GM12878 (cell line): ENCODE results near the gene TESMIN. TPM values are rescaled to one million over a fixed set of nuclear protein-coding genes. Genes with fewer than 3 reads are reported as not detected.

Experiments used
- ATAC-seq: fragments of 200-7000 bp; cut with Tn5 transposase; 3 replicates; pipeline ENCODE4 v1.9.1; 2020; ENCODE audit warnings: mild to moderate bottlenecking, moderate library complexity
- BruUV-seq: library from RNA; stranded (reverse); fragments of 400-500 nt; replicated peaks from 2 replicates; lab custom pipeline; 2021; lab: Mats Ljungman, UMichigan
- CTCF ChIA-PET: fragments of 300-600 bp; sonication (Branson Sonifier 250); formaldehyde crosslinking; extraction: SDS; loops from one replicate; lab custom pipeline; 2021; ENCODE audit warnings: inconsistent platforms; lab: Yijun Ruan, JAX
- POLR2A ChIA-PET: fragments of 350-600 bp; formaldehyde crosslinking; extraction: SDS; loops from one replicate; lab custom pipeline; 2021; ENCODE audit warnings: inconsistent platforms; lab: Charles Lee
- RAD21 ChIA-PET: fragments of 300-600 bp; sonication (Branson Sonifier 250); formaldehyde crosslinking; loops from one replicate; lab custom pipeline; 2023; ENCODE audit warnings: antibody characterized with exemption; ENCODE audit not compliant: unreplicated experiment; lab: Charles Lee
- SMC1A ChIA-PET: fragments of 300-600 bp; sonication (Branson Sonifier 250); formaldehyde crosslinking; loops from one replicate; lab custom pipeline; 2023; ENCODE audit not compliant: unreplicated experiment, uncharacterized antibody; lab: Charles Lee
- DNase-seq: peaks from one replicate; pipeline ENCODE4 v3.0.0-alpha.2; 2011; ENCODE audit warnings: low read depth, low spot score
- FAIRE-seq: peaks from 3 replicates; lab custom pipeline; 2011; peaks lifted over from hg19 to GRCh38; lab: Jason Lieb, UNC
- H2AFZ ChIP-seq: 2 replicates; pipeline ENCODE4 v1.6.0; 2011; ENCODE audit warnings: low read depth, low read length, control low read depth; ENCODE audit not compliant: control insufficient read depth
- H3K27ac ChIP-seq: 2 replicates; pipeline ENCODE4 v1.5.1; 2011; ENCODE audit warnings: control low read depth; ENCODE audit not compliant: control insufficient read depth, insufficient read depth
- H3K27me3 ChIP-seq, 2 experiments: replicated peaks in 1 of 2; 2 replicates each; pipeline versions ENCODE4 v1.6.0 to v1.6.1; 2011; ENCODE audit warnings: low read length in 1 of 2; ENCODE audit not compliant: control insufficient read depth in 2 of 2, insufficient read depth in 2 of 2
- H3K36me3 ChIP-seq, 2 experiments: 2 replicates each; pipeline ENCODE4 v1.5.1; 2011; ENCODE audit warnings: low read length in 1 of 2; ENCODE audit not compliant: control insufficient read depth in 2 of 2, insufficient read depth in 2 of 2
- H3K4me1 ChIP-seq: 2 replicates; pipeline ENCODE4 v1.6.1; 2011; ENCODE audit warnings: mild to moderate bottlenecking, low read length, moderate library complexity, mixed read lengths; ENCODE audit not compliant: control insufficient read depth, insufficient read depth
- H3K4me2 ChIP-seq: 2 replicates; pipeline ENCODE4 v1.6.0; 2011; ENCODE audit warnings: control low read depth; ENCODE audit not compliant: control insufficient read depth, insufficient read depth
- H3K4me3 ChIP-seq: fragments of 200-600 bp; sonication (generic); 2 replicates; pipeline ENCODE4 v1.5.1; 2016
- H3K79me2 ChIP-seq: 2 replicates; pipeline ENCODE4 v1.6.0; 2011; ENCODE audit warnings: low read length; ENCODE audit not compliant: control insufficient read depth, insufficient read depth
- H3K9ac ChIP-seq: 2 replicates; pipeline ENCODE4 v1.8.0; 2011; ENCODE audit warnings: low read length, control low read depth, mixed read lengths; ENCODE audit not compliant: control insufficient read depth, insufficient read depth
- H3K9me3 ChIP-seq: replicated peaks from 3 replicates; pipeline ENCODE4 v1.5.1; 2011; ENCODE audit warnings: mild to moderate bottlenecking, low read length; ENCODE audit not compliant: control insufficient read depth, insufficient read depth
- H4K20me1 ChIP-seq: 2 replicates; pipeline ENCODE4 v1.6.0; 2011; ENCODE audit not compliant: control insufficient read depth, insufficient read depth
- CHD1 ChIP-seq: IDR thresholded peaks from 2 replicates; pipeline ENCODE4 v1.6.1; 2012; ENCODE audit warnings: low read depth, low read length, improper control_type of control experiment
- DPF2 ChIP-seq: fragments of 450-650 bp; IDR thresholded peaks from 2 replicates; pipeline ENCODE4 v1.6.1; 2017; ENCODE audit warnings: mild to moderate bottlenecking
- E2F8 ChIP-seq: fragments of 450-650 bp; IDR thresholded peaks from 2 replicates; pipeline ENCODE4 v1.6.1; 2018; ENCODE audit warnings: mild to moderate bottlenecking, low read depth, moderate library complexity; ENCODE audit not compliant: partially characterized antibody
- GATAD2B ChIP-seq: fragments of 450-650 bp; conservative IDR thresholded peaks from 2 replicates; pipeline ENCODE4 v1.6.1; 2017; ENCODE audit warnings: low read depth, mild to moderate bottlenecking, moderate library complexity
- HCFC1 ChIP-seq: fragments of 150-350 bp; IDR thresholded peaks from 2 replicates; pipeline ENCODE4 v1.6.1; 2014; ENCODE audit warnings: low read length
- IRF3 ChIP-seq: fragments of 450-650 bp; IDR thresholded peaks from 2 replicates; pipeline ENCODE4 v1.6.1; 2014; ENCODE audit warnings: mild to moderate bottlenecking
- IRF5 ChIP-seq: fragments of 450-650 bp; IDR thresholded peaks from 2 replicates; pipeline ENCODE4 v1.6.1; 2017; ENCODE audit warnings: borderline replicate concordance
- KAT2A ChIP-seq: conservative IDR thresholded peaks from 2 replicates; pipeline ENCODE4 v1.6.1; 2011; ENCODE audit warnings: low read depth, low read length; ENCODE audit not compliant: control insufficient read depth
- MYB ChIP-seq: fragments of 150-350 bp; IDR thresholded peaks from 2 replicates; pipeline ENCODE4 v1.6.1; 2014; ENCODE audit warnings: mild to moderate bottlenecking, low read depth, low read length, borderline replicate concordance
- NR2C1 ChIP-seq: fragments of 450-650 bp; IDR thresholded peaks from 2 replicates; pipeline ENCODE4 v1.6.1; 2017; ENCODE audit warnings: antibody characterized with exemption, mild to moderate bottlenecking, moderate library complexity
- POU2F2 ChIP-seq: IDR thresholded peaks from 3 replicates; pipeline ENCODE4 v1.6.1; 2011; ENCODE audit warnings: low read depth, mild to moderate bottlenecking, low read length, borderline replicate concordance
- SREBF1 ChIP-seq: IDR thresholded peaks from 2 replicates; pipeline ENCODE4 v1.6.1; 2012; ENCODE audit warnings: mild to moderate bottlenecking, low read length
- YY1 ChIP-seq: IDR thresholded peaks from 2 replicates; pipeline ENCODE4 v1.6.1; 2011; ENCODE audit warnings: low read depth, mild to moderate bottlenecking, low read length
- ZNF24 ChIP-seq: fragments of 450-650 bp; IDR thresholded peaks from 2 replicates; pipeline ENCODE4 v1.6.1; 2017; ENCODE audit warnings: antibody characterized with exemption, mild to moderate bottlenecking
- ZNF274 ChIP-seq: IDR thresholded peaks from one replicate; pipeline ENCODE4 v1.8.0; 2011; ENCODE audit not compliant: insufficient read length, insufficient read depth
- ZNF687 ChIP-seq: fragments of 450-650 bp; IDR thresholded peaks from 2 replicates; pipeline ENCODE4 v1.6.1; 2017; ENCODE audit warnings: mild to moderate bottlenecking, moderate library complexity
- ZSCAN29 ChIP-seq: fragments of 450-650 bp; IDR thresholded peaks from 2 replicates; pipeline ENCODE4 v1.6.1; 2017; ENCODE audit warnings: mild to moderate bottlenecking, moderate library complexity
- WGBS: methylation state at CpG from one replicate; pipeline ENCODE4 v1.1.6; 2016; ENCODE audit warnings: low lambda C conversion rate; ENCODE audit not compliant: insufficient replicate concordance, insufficient coverage; ENCODE audit errors: missing lambda C conversion rate; 5-methylcytosine and 5-hydroxymethylcytosine counted together
- in situ Hi-C: fragments of 300-500 bp; cut with MboI; formaldehyde crosslinking; loops from 9 replicates; pipeline ENCODE4 v1.14.3; 2018; ENCODE audit warnings: mixed read lengths
- intact Hi-C: fragments of 100-400 bp; cut with micrococcal nuclease; formaldehyde crosslinking; loops from one replicate; pipeline ENCODE4 v1.14.2; 2022; ENCODE audit not compliant: unreplicated experiment
- polyA plus RNA-seq, 11 experiments: library from polyadenylated mRNA; depleted of rRNA in 4 of 11; unstranded in 6 of 11; stranded (reverse) in 5 of 11; fragments of >200 nt; fragmentation: Nextera tagmentation in 4 of 11; fragmentation: Illumina TruSeq in 1 of 11; extraction: Ambion mirVana in 4 of 11; extraction: Trizol in 1 of 11; gene quantifications; 1 replicate in 1 of 11; 2 replicates in 10 of 11; pipeline versions ENCODE4 v1.2.1 to v1.2.3, GENCODE V29; 2011 to 2016; ENCODE audit warnings: inconsistent platforms in 2 of 11, missing spikeins in 2 of 11, low read depth in 1 of 11
- total RNA-seq, 4 experiments: library from RNA; depleted of rRNA in 3 of 4; stranded (reverse); fragments of >200 nt in 3 of 4; fragmentation: Illumina TruSeq in 1 of 4; extraction: Trizol in 1 of 4; gene quantifications; 2 replicates each; pipeline versions ENCODE4 v1.2.1 to v1.2.3, GENCODE V29; 2013 to 2021

TESMIN gene
- total and polyA plus RNA-seq, 10 of the 15 experiments (the other 5 are each of a cell fraction or from before 2014, with no cell fraction given): 0.31 to 3.4 (median 1.2) TPM; not detected in 1

- Histone ChIP-seq H3K9me3 (no peaks in the 10 kb centered on the region), H3K27me3 (peaks cover 9 to 14% of the 10 kb centered on the region in 2 experiments), H3K27ac (no peak overlapping the region), H3K4me2 (no peak overlapping the region), H3K9ac (no peak overlapping the region), H3K4me1 (no peaks in the 10 kb centered on the region), H3K4me3 (no peak overlapping the region), H3K79me2 (no peaks in the 10 kb centered on the region), H2AFZ (no peak overlapping the region), H4K20me1 (no peaks in the 10 kb centered on the region), H3K36me3 (no peaks in the 10 kb centered on the region)
- no TSS peak for BruUV-seq
- DNase-seq (no peak), ATAC-seq (no peak), FAIRE-seq (no peak)
- WGBS: 49% methylated on average over 17 of the region's 17 CpGs
- intact Hi-C loops: no loop called here
- in situ Hi-C loops: no loop called here
- POLR2A ChIA-PET: no interaction called here
- RAD21 ChIA-PET: no interaction called here
- SMC1A ChIA-PET: no interaction called here
- CTCF ChIA-PET: no interaction called here
- TF ChIP-seq KAT2A (no peak), ZNF24 (no peak), HCFC1 (no peak), MYB (no peak), YY1 (no peak), ZSCAN29 (no peak), DPF2 (no peak), E2F8 (no peak), NR2C1 (no peak), ZNF274 (no peak), IRF3 (no peak), SREBF1 (no peak), CHD1 (no peak), GATAD2B (no peak), POU2F2 (no peak), ZNF687 (no peak), IRF5 (no peak)
Measured at GRCh38 chr11:68680541-68681231, 70.6 kb downstream of the TESMIN start.
